ENCODE results near the gene LARP6. TPM values are rescaled to one million over a fixed set of nuclear protein-coding genes. Genes with fewer than 3 reads are reported as not detected.

Gene LARP6
- total and polyA plus RNA-seq, 2 of the 13 experiments (the other 11 are each of a cell fraction or from before 2014, with no cell fraction given), result 2.9 to 8.2 TPM

DNA sequence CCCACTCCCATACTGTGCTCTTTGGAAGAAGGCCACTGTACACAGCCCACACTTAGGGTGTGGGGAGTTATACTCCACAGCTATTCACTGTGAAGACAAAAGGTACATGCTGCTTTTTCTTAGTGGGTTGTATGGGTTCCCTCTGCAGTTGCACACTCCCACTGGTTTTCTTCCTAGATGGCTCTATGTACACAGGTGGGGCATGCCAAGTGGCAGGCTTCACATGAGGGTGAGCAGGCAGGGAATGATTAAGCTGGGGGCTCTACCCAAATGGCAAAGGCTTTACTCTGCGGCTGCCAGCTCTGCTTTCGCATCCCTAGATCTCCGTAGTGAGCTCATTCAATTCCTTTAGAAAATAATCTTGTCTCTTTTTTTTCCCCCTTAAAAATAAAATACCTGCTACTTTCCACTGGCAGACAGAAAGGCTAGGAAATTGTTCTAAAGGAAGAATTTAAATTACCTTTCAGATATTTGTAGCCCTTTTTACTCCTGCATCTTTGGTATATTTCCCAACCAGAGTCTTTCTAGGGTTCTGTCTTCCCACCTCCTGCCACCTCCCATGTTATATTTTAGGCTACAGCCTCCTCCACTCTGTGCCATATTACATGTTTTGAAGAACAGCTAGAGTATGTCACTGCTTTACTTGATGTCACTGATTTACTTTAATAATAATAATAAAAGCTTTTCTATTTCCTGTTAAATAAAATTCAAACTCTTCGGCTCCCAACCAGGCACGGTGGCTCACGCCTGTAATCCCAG is 8.2 kb downstream of the LARP6 start:
- H3K79me2 ChIP-seq (ENCODE audit: insufficient read depth, low read length), result no peaks in the 10 kb centered on the region
- POLR2A ChIA-PET, result interaction anchor here (0.6 to 1.7 kb wide), 3 partner anchors 11 to 17 kb away, joined by 3 to 8 read pairs (median 6); no protein-coding TSS in a partner anchor
- H2AFZ ChIP-seq (ENCODE audit: low read length), result no peak overlapping the region
- DNase-seq (ENCODE audit: low spot score) (no peak), FAIRE-seq (no peak), ATAC-seq (no peak)
- H3K27ac ChIP-seq (ENCODE audit: extremely low read length, insufficient read depth, low read length), result no peak overlapping the region
- no peaks in the 10 kb centered on the region for H3K27me3 ChIP-seq (ENCODE audit: control insufficient read depth in 1 of 2, insufficient read depth in 2 of 2, low read length in 2 of 2)
- 95% methylated on average over 6 of the region's 6 CpGs for WGBS (ENCODE audit: low lambda C conversion rate)
- H3K36me3 ChIP-seq (replicated peaks in 1 of 2; ENCODE audit: control insufficient read depth in 1 of 2, insufficient read depth in 2 of 2, low read length in 2 of 2), result no peaks in the 10 kb centered on the region
- H3K4me2 ChIP-seq (ENCODE audit: low read depth, low read length), result no peak overlapping the region
- no peaks in the 10 kb centered on the region for H3K4me1 ChIP-seq (ENCODE audit: insufficient read depth, low read length)
- H3K4me3 ChIP-seq (replicated peaks in 1 of 3; ENCODE audit: insufficient read depth in 1 of 3, low read depth in 2 of 3, low read length in 3 of 3), result no peak overlapping the region
- BruUV-seq (replicated peaks), result no TSS peak
- CTCF ChIA-PET (ENCODE audit: low intra/inter-chr PET ratio, low total read pairs), result no interaction called here
- no peaks in the 10 kb centered on the region for H4K20me1 ChIP-seq (ENCODE audit: insufficient read depth, low read length)
- in situ Hi-C loops (cut with HindIII; ENCODE audit: extremely low pct_ligation_motif_present, low pct_unique_long_range_greater_than_20kb) (no loop called here), intact Hi-C loops (cut with micrococcal nuclease; ENCODE audit: unreplicated experiment) (no loop called here)
- H3K9me3 ChIP-seq (ENCODE audit: low read length), result no peaks in the 10 kb centered on the region
- H3K9ac ChIP-seq (ENCODE audit: insufficient read depth, low read depth, low read length), result no peak overlapping the region
- TF ChIP-seq ZNF598 (CRISPR knock-in tag; IDR thresholded peaks at IDR 0.05; ENCODE audit: borderline replicate concordance) (no peak), RBFOX2 (IDR thresholded peaks at IDR 0.05; ENCODE audit: low read depth, low read length) (no peak), KLF16 (CRISPR knock-in tag; IDR thresholded peaks at IDR 0.05) (no peak), ZMYM4 (CRISPR knock-in tag; IDR thresholded peaks at IDR 0.05) (no peak), ZNF124 (CRISPR knock-in tag; IDR thresholded peaks at IDR 0.05) (no peak), ZNF629 (CRISPR knock-in tag; conservative IDR thresholded peaks at IDR 0.05) (no peak), ZNF296 (CRISPR knock-in tag; conservative IDR thresholded peaks at IDR 0.05) (no peak), SAP130 (CRISPR knock-in tag; IDR thresholded peaks at IDR 0.05; ENCODE audit: low read depth) (no peak), ZNF160 (CRISPR knock-in tag; IDR thresholded peaks at IDR 0.05) (no peak), ZNF550 (CRISPR knock-in tag; IDR thresholded peaks at IDR 0.05; ENCODE audit: borderline replicate concordance) (no peak)
- TF ChIP-seq, protein P1, sequence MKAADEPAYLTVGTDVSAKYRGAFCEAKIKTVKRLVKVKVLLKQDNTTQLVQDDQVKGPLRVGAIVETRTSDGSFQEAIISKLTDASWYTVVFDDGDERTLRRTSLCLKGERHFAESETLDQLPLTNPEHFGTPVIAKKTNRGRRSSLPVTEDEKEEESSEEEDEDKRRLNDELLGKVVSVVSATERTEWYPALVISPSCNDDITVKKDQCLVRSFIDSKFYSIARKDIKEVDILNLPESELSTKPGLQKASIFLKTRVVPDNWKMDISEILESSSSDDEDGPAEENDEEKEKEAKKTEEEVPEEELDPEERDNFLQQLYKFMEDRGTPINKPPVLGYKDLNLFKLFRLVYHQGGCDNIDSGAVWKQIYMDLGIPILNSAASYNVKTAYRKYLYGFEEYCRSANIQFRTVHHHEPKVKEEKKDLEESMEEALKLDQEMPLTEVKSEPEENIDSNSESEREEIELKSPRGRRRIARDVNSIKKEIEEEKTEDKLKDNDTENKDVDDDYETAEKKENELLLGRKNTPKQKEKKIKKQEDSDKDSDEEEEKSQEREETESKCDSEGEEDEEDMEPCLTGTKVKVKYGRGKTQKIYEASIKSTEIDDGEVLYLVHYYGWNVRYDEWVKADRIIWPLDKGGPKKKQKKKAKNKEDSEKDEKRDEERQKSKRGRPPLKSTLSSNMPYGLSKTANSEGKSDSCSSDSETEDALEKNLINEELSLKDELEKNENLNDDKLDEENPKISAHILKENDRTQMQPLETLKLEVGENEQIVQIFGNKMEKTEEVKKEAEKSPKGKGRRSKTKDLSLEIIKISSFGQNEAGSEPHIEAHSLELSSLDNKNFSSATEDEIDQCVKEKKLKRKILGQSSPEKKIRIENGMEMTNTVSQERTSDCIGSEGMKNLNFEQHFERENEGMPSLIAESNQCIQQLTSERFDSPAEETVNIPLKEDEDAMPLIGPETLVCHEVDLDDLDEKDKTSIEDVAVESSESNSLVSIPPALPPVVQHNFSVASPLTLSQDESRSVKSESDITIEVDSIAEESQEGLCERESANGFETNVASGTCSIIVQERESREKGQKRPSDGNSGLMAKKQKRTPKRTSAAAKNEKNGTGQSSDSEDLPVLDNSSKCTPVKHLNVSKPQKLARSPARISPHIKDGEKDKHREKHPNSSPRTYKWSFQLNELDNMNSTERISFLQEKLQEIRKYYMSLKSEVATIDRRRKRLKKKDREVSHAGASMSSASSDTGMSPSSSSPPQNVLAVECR (CRISPR knock-in tag; IDR thresholded peaks at IDR 0.05; ENCODE audit: borderline replicate concordance), result no peak
- TF ChIP-seq, protein P2, sequence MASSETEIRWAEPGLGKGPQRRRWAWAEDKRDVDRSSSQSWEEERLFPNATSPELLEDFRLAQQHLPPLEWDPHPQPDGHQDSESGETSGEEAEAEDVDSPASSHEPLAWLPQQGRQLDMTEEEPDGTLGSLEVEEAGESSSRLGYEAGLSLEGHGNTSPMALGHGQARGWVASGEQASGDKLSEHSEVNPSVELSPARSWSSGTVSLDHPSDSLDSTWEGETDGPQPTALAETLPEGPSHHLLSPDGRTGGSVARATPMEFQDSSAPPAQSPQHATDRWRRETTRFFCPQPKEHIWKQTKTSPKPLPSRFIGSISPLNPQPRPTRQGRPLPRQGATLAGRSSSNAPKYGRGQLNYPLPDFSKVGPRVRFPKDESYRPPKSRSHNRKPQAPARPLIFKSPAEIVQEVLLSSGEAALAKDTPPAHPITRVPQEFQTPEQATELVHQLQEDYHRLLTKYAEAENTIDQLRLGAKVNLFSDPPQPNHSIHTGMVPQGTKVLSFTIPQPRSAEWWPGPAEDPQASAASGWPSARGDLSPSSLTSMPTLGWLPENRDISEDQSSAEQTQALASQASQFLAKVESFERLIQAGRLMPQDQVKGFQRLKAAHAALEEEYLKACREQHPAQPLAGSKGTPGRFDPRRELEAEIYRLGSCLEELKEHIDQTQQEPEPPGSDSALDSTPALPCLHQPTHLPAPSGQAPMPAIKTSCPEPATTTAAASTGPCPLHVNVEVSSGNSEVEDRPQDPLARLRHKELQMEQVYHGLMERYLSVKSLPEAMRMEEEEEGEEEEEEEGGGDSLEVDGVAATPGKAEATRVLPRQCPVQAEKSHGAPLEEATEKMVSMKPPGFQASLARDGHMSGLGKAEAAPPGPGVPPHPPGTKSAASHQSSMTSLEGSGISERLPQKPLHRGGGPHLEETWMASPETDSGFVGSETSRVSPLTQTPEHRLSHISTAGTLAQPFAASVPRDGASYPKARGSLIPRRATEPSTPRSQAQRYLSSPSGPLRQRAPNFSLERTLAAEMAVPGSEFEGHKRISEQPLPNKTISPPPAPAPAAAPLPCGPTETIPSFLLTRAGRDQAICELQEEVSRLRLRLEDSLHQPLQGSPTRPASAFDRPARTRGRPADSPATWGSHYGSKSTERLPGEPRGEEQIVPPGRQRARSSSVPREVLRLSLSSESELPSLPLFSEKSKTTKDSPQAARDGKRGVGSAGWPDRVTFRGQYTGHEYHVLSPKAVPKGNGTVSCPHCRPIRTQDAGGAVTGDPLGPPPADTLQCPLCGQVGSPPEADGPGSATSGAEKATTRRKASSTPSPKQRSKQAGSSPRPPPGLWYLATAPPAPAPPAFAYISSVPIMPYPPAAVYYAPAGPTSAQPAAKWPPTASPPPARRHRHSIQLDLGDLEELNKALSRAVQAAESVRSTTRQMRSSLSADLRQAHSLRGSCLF (CRISPR knock-in tag; IDR thresholded peaks at IDR 0.05; ENCODE audit: borderline replicate concordance), result no peak
- TF ChIP-seq, protein P3, sequence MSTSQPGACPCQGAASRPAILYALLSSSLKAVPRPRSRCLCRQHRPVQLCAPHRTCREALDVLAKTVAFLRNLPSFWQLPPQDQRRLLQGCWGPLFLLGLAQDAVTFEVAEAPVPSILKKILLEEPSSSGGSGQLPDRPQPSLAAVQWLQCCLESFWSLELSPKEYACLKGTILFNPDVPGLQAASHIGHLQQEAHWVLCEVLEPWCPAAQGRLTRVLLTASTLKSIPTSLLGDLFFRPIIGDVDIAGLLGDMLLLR (CRISPR knock-in tag; IDR thresholded peaks at IDR 0.05), result no peak
